ENCODE measurements around the gene MEX3B. TPM values are rescaled to one million over a fixed set of nuclear protein-coding genes. Genes with fewer than 3 reads are reported as not detected.

Gene MEX3B
- total RNA-seq, 1 donor from 2014 or later: 18.7 TPM

DNA sequence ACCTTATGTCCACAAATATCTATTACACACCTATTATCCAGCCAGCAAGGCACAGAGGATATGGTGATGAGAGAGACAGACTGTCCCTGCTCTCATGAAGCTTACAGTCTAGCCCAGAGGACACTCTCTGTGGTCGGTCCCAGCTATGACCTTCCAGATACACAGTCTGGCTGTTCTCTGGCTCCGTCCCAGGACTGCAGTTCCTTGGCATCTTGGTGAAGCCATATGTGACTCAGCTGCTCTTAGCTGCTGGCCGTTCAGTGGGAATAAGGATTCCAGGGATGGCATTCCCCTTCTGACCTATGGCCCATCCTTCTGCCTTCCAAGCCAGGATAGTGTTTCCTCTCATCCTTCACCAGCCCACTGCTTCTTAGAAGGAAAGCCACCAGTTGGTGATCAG, 30.8 kb downstream of the MEX3B start:
- DNase-seq (ENCODE audit: low read depth) (no peak), FAIRE-seq (no peak)

GRCh38 chr15:82012908-82013307, 32.9 kb downstream of the MEX3B start:
- Histone ChIP-seq H3K9ac (ENCODE audit: low read length) (no peak overlapping the region), H3K36me3 (ENCODE audit: insufficient read depth, low read length) (no peaks in the 10 kb centered on the region), H3K27me3 (ENCODE audit: insufficient read depth, low read length) (peaks cover 2% of the 10 kb centered on the region), H3K4me3 (ENCODE audit: insufficient read depth, low read depth, low read length) (no peak overlapping the region), H2AFZ (ENCODE audit: low read depth, low read length) (no peak overlapping the region), H3K4me1 (ENCODE audit: insufficient read depth, low read length) (no peaks in the 10 kb centered on the region), H3K27ac (ENCODE audit: low read depth, low read length) (no peak overlapping the region), H4K20me1 (ENCODE audit: insufficient read depth, low read length) (no peaks in the 10 kb centered on the region), H3K4me2 (ENCODE audit: low read length) (no peak overlapping the region), H3K9me3 (ENCODE audit: insufficient read depth, low read depth, low read length) (no peaks in the 10 kb centered on the region), H3K79me2 (ENCODE audit: insufficient read depth, low read length) (no peaks in the 10 kb centered on the region)
- DNase-seq (ENCODE audit: low read depth) (no peak), FAIRE-seq (no peak)
- Mint-ChIP-seq H3K27me3 (ENCODE audit: low read depth, unreplicated experiment) (peaks cover 18% of the 10 kb centered on the region), H3K4me3 (ENCODE audit: unreplicated experiment) (no peak overlapping the region), H3K9me3 (ENCODE audit: unreplicated experiment) (peaks cover 10% of the 10 kb centered on the region), H3K4me1 (ENCODE audit: low read depth, unreplicated experiment) (no peaks in the 10 kb centered on the region), H3K36me3 (ENCODE audit: low read depth, unreplicated experiment) (no peaks in the 10 kb centered on the region), H3K27ac (ENCODE audit: unreplicated experiment) (no peak overlapping the region)
- no peak for TF ChIP-seq CTCF (IDR thresholded peaks at IDR 0.05; ENCODE audit: insufficient read depth, low read depth, low read length)
- TF ChIP-seq EZH2 (IDR thresholded peaks at IDR 0.05; ENCODE audit: insufficient read depth, low read length): no peak

More for the DNA sequence above, 30.8 kb downstream of the MEX3B start:
- Mint-ChIP-seq H3K4me1 (ENCODE audit: low read depth, unreplicated experiment) (no peaks in the 10 kb centered on the region), H3K36me3 (ENCODE audit: low read depth, unreplicated experiment) (no peaks in the 10 kb centered on the region), H3K9me3 (ENCODE audit: unreplicated experiment) (peaks cover 10% of the 10 kb centered on the region), H3K4me3 (ENCODE audit: unreplicated experiment) (no peak overlapping the region), H3K27me3 (ENCODE audit: low read depth, unreplicated experiment) (peaks cover 15% of the 10 kb centered on the region), H3K27ac (ENCODE audit: unreplicated experiment) (no peak overlapping the region)
- H3K9ac ChIP-seq (ENCODE audit: low read length): no peak overlapping the region
- no peaks in the 10 kb centered on the region for H4K20me1 ChIP-seq (ENCODE audit: insufficient read depth, low read length)
- H3K4me1 ChIP-seq (ENCODE audit: insufficient read depth, low read length): no peaks in the 10 kb centered on the region
- no peaks in the 10 kb centered on the region for H3K79me2 ChIP-seq (ENCODE audit: insufficient read depth, low read length)
- peak overlapping the region; percentile 18 for H2AFZ ChIP-seq (ENCODE audit: low read depth, low read length)
- H3K4me3 ChIP-seq (ENCODE audit: insufficient read depth, low read depth, low read length): no peak overlapping the region
- no peaks in the 10 kb centered on the region for H3K27me3 ChIP-seq (ENCODE audit: insufficient read depth, low read length)
- H3K36me3 ChIP-seq (ENCODE audit: insufficient read depth, low read length): no peaks in the 10 kb centered on the region
- no peaks in the 10 kb centered on the region for H3K9me3 ChIP-seq (ENCODE audit: insufficient read depth, low read depth, low read length)
- TF ChIP-seq CTCF (IDR thresholded peaks at IDR 0.05; ENCODE audit: insufficient read depth, low read depth, low read length): no peak
- TF ChIP-seq EZH2 (IDR thresholded peaks at IDR 0.05; ENCODE audit: insufficient read depth, low read length): no peak
- H3K27ac ChIP-seq (ENCODE audit: low read depth, low read length): no peak overlapping the region
- H3K4me2 ChIP-seq (ENCODE audit: low read length): no peak overlapping the region

GRCh38 chr15:82005239-82005638, 40.6 kb downstream of the MEX3B start:
- Histone ChIP-seq H3K4me2 (ENCODE audit: low read length) (no peak overlapping the region), H3K9ac (ENCODE audit: low read length) (no peak overlapping the region), H3K27ac (ENCODE audit: low read depth, low read length) (no peak overlapping the region), H3K36me3 (ENCODE audit: insufficient read depth, low read length) (no peaks in the 10 kb centered on the region), H3K79me2 (ENCODE audit: insufficient read depth, low read length) (no peaks in the 10 kb centered on the region), H3K9me3 (ENCODE audit: insufficient read depth, low read depth, low read length) (no peaks in the 10 kb centered on the region), H2AFZ (ENCODE audit: low read depth, low read length) (no peak overlapping the region), H3K27me3 (ENCODE audit: insufficient read depth, low read length) (peaks cover 2% of the 10 kb centered on the region), H3K4me1 (ENCODE audit: insufficient read depth, low read length) (no peaks in the 10 kb centered on the region), H3K4me3 (ENCODE audit: insufficient read depth, low read depth, low read length) (no peak overlapping the region), H4K20me1 (ENCODE audit: insufficient read depth, low read length) (no peaks in the 10 kb centered on the region)
- no peak overlapping the region for H3K27ac Mint-ChIP-seq (ENCODE audit: unreplicated experiment)
- no peaks in the 10 kb centered on the region for H3K4me1 Mint-ChIP-seq (ENCODE audit: low read depth, unreplicated experiment)
- FAIRE-seq (no peak), DNase-seq (ENCODE audit: low read depth) (no peak)
- peaks cover 2% of the 10 kb centered on the region for H3K36me3 Mint-ChIP-seq (ENCODE audit: low read depth, unreplicated experiment)
- H3K4me3 Mint-ChIP-seq (ENCODE audit: unreplicated experiment): no peak overlapping the region
- peaks cover 6% of the 10 kb centered on the region for H3K27me3 Mint-ChIP-seq (ENCODE audit: low read depth, unreplicated experiment)
- peaks cover 6% of the 10 kb centered on the region for H3K9me3 Mint-ChIP-seq (ENCODE audit: unreplicated experiment)
- no peak for TF ChIP-seq EZH2 (IDR thresholded peaks at IDR 0.05; ENCODE audit: insufficient read depth, low read length)
- no peak for TF ChIP-seq CTCF (IDR thresholded peaks at IDR 0.05; ENCODE audit: insufficient read depth, low read depth, low read length)

Data from astrocyte (in vitro differentiated cells and primary cell).